Skeletal muscle tissue (tissue), 5 donors: Measurements from ENCODE around the gene CTSS. TPM values are rescaled to one million over a fixed set of nuclear protein-coding genes. Genes with fewer than 3 reads are reported as not detected.

Source experiments
- H3K27ac ChIP-seq: one replicate; pipeline ENCODE4 v1.7.0; 2013; ENCODE audit warnings: mild to moderate bottlenecking, low read depth, low read length, inconsistent platforms
- H3K27me3 ChIP-seq, 3 donors: one replicate each; pipeline ENCODE4 v1.7.0; 2013; ENCODE audit warnings: low read length in 3 of 3; ENCODE audit not compliant: control insufficient read depth in 3 of 3, insufficient read depth in 3 of 3
- H3K36me3 ChIP-seq, 3 donors: one replicate each; pipeline ENCODE4 v1.7.0; 2013; ENCODE audit warnings: low read length in 3 of 3; ENCODE audit not compliant: control insufficient read depth in 3 of 3, insufficient read depth in 3 of 3
- H3K4me1 ChIP-seq, 3 donors: one replicate each; pipeline ENCODE4 v1.7.0; 2013; ENCODE audit warnings: low read length in 3 of 3, mild to moderate bottlenecking in 3 of 3; ENCODE audit not compliant: control insufficient read depth in 3 of 3, insufficient read depth in 3 of 3
- H3K4me3 ChIP-seq, 3 donors: one replicate each; pipeline ENCODE4 v1.7.0; 2013; ENCODE audit warnings: low read length in 3 of 3
- H3K9ac ChIP-seq, 3 donors: one replicate each; pipeline ENCODE4 v1.7.0; 2013; ENCODE audit warnings: low read length in 3 of 3, mild to moderate bottlenecking in 3 of 3, moderate library complexity in 2 of 3, low read depth in 1 of 3
- H3K9me3 ChIP-seq, 3 donors: one replicate each; pipeline ENCODE4 v1.7.0; 2013; ENCODE audit warnings: low read length in 3 of 3; ENCODE audit not compliant: control insufficient read depth in 3 of 3
- small RNA-seq: library from RNA; depleted of rRNA; stranded (forward); fragments of <200 nt; gene quantifications from one replicate; pipeline ENCODE3, GENCODE V24; 2014
- total RNA-seq: library from RNA; depleted of rRNA; stranded (reverse); fragments of >200 nt; gene quantifications from one replicate; pipeline ENCODE4 v1.2.3, GENCODE V29; 2014
- donor health status: Osteomylitis.

The CTSS gene
- total RNA-seq, 1 donor from 2014 or later: 29.2 TPM

GRCh38 chr1:150688763-150689162 is 76.8 kb downstream of the CTSS start:
- Histone ChIP-seq H3K27ac (no peak overlapping the region), H3K9ac (no peak overlapping the region), H3K36me3 (peaks cover 5 to 23% (median 21%) of the 10 kb centered on the region in 3 donors), H3K4me1 (peaks cover 0 to 4% (median 0%) of the 10 kb centered on the region in 3 donors), H3K27me3 (no peaks in the 10 kb centered on the region), H3K4me3 (no peak overlapping the region), H3K9me3 (no peaks in the 10 kb centered on the region)

GRCh38 chr1:150686275-150686674 is 79.3 kb downstream of the CTSS start:
- H3K9me3 ChIP-seq: no peaks in the 10 kb centered on the region
- peaks cover 5 to 12% (median 9%) of the 10 kb centered on the region in 3 donors for H3K36me3 ChIP-seq
- H3K4me1 ChIP-seq: peaks cover 0 to 4% (median 0%) of the 10 kb centered on the region in 3 donors
- no peaks in the 10 kb centered on the region for H3K27me3 ChIP-seq
- H3K27ac ChIP-seq: no peak overlapping the region
- no peak overlapping the region for H3K4me3 ChIP-seq
- no peak overlapping the region for H3K9ac ChIP-seq

GRCh38 chr1:150683914-150684313 is 81.7 kb downstream of the CTSS start:
- Histone ChIP-seq H3K27me3 (no peaks in the 10 kb centered on the region), H3K9me3 (no peaks in the 10 kb centered on the region), H3K4me1 (no peaks in the 10 kb centered on the region), H3K27ac (no peak overlapping the region), H3K9ac (no peak overlapping the region), H3K4me3 (no peak overlapping the region), H3K36me3 (peaks cover 3 to 11% (median 9%) of the 10 kb centered on the region in 3 donors)

Small RNA genes lying within 50 kb of the gene (small RNA-seq; reads per million reads assigned to genes)
- not detected for gene RNU6-1042P
- gene RNU6-1309P: not detected

Other genes with a start within 250 kb of the CTSS start
- gene ADAMTSL4, start 216.4 kb downstream of the CTSS start, total RNA-seq: 12.0 TPM
- 157 TPM for gene MCL1, start 186.2 kb downstream of the CTSS start, total RNA-seq
- gene ENSA, start 136.2 kb downstream of the CTSS start, total RNA-seq: 63.7 TPM
- 22.4 TPM for gene GOLPH3L, start 68.6 kb downstream of the CTSS start, total RNA-seq
- gene HORMAD1, start 44.9 kb downstream of the CTSS start, total RNA-seq: not detected
- gene CTSK, start 42.5 kb upstream of the CTSS start, total RNA-seq: 55.3 TPM
- 31.8 TPM for gene ARNT, start 110.8 kb upstream of the CTSS start, total RNA-seq
- gene CTXND2, start 121.4 kb upstream of the CTSS start, total RNA-seq: not detected
- 47.5 TPM for gene SETDB1, start 160.6 kb upstream of the CTSS start, total RNA-seq
- gene CERS2, start 209.1 kb upstream of the CTSS start, total RNA-seq: 44.4 TPM
- not detected for gene ANXA9, start 216.5 kb upstream of the CTSS start, total RNA-seq
- 16.2 TPM for gene MINDY1, start 241.1 kb upstream of the CTSS start, total RNA-seq
- gene PRUNE1, start 242.7 kb upstream of the CTSS start, total RNA-seq: 9.9 TPM